K562 (cell line): ENCODE data around the gene CLTC. TPM values are rescaled to one million over a fixed set of nuclear protein-coding genes. Genes with fewer than 3 reads are reported as not detected.

Source experiments
- ATAC-seq: fragments of 200-7000 bp; cut with Tn5 transposase; 3 replicates; pipeline ENCODE4 v1.9.1; 2020; ENCODE audit warnings: moderate library complexity
- BruUV-seq: library from RNA; stranded (reverse); fragments of 400-500 nt; replicated peaks from 2 replicates; lab custom pipeline; 2021; lab: Mats Ljungman, UMichigan
- CTCF ChIA-PET: fragments of 300-600 bp; formaldehyde crosslinking; extraction: SDS; loops from one replicate; lab custom pipeline; 2021; ENCODE audit warnings: low intra/inter-chr PET ratio; lab: Yijun Ruan, JAX
- POLR2A ChIA-PET: fragments of 300-600, 350-650 bp; sonication (Branson Sonifier 250); formaldehyde crosslinking; extraction: SDS; loops from one replicate; lab custom pipeline; 2021; ENCODE audit warnings: antibody characterized with exemption, inconsistent platforms; lab: Yijun Ruan, JAX
- DNase-seq, 4 experiments: peaks; one replicate each; pipeline versions ENCODE4 v3.0.0 to v3.0.0-alpha.2; 2011 to 2018; ENCODE audit warnings: low spot score in 3 of 4, mixed read lengths in 3 of 4; ENCODE audit errors: extremely low read depth in 1 of 4
- FAIRE-seq: peaks from 2 replicates; lab custom pipeline; 2011; peaks lifted over from hg19 to GRCh38; lab: Jason Lieb, UNC
- H2AFZ ChIP-seq: 2 replicates; pipeline ENCODE4 v1.6.0; 2011; ENCODE audit warnings: low read depth, low read length, control low read depth, inconsistent platforms
- H3K27ac ChIP-seq: fragments of 200-600 bp; 3 replicates; pipeline ENCODE4 v1.8.0; 2011; ENCODE audit warnings: low read depth, mild to moderate bottlenecking, control low read depth, inconsistent platforms, low read length, moderate library complexity, mixed read lengths; ENCODE audit errors: extremely low read depth
- H3K27me3 ChIP-seq, 2 experiments: fragments of 300-600 bp in 1 of 2; 2 replicates in 1 of 2; 3 replicates in 1 of 2; pipeline versions ENCODE4 v1.6.0 to v1.8.0; 2011; ENCODE audit warnings: inconsistent platforms in 2 of 2, low read length in 2 of 2, mild to moderate bottlenecking in 1 of 2, mixed read lengths in 1 of 2, moderate library complexity in 1 of 2; ENCODE audit not compliant: control insufficient read depth in 2 of 2, insufficient read depth in 2 of 2
- H3K36me3 ChIP-seq: fragments of 300-600 bp; 3 replicates; pipeline ENCODE4 v1.8.0; 2011; ENCODE audit warnings: mild to moderate bottlenecking, low read length, inconsistent platforms; ENCODE audit not compliant: control insufficient read depth, insufficient read depth
- H3K4me1 ChIP-seq, 2 experiments: fragments of 200-600 bp in 1 of 2; replicated peaks in 1 of 2; 2 replicates in 1 of 2; 3 replicates in 1 of 2; pipeline versions ENCODE4 v1.5.1 to v1.8.0; 2011; ENCODE audit warnings: inconsistent platforms in 2 of 2, low read length in 2 of 2, mild to moderate bottlenecking in 1 of 2, mixed read lengths in 1 of 2, moderate library complexity in 1 of 2; ENCODE audit not compliant: control insufficient read depth in 2 of 2, insufficient read depth in 2 of 2
- H3K4me2 ChIP-seq: 2 replicates; pipeline ENCODE4 v1.6.1; 2011; ENCODE audit warnings: low read length, control low read depth, inconsistent platforms, mixed read lengths; ENCODE audit not compliant: insufficient read depth
- H3K4me3 ChIP-seq: fragments of 200-600 bp; sonication (generic), shearing (Covaris generic); 2 replicates; pipeline ENCODE4 v1.5.1; 2016; ENCODE audit warnings: control low read depth, inconsistent platforms
- H3K79me2 ChIP-seq: fragments of 200-600 bp; 3 replicates; pipeline ENCODE4 v1.8.0; 2011; ENCODE audit warnings: low read length, inconsistent platforms; ENCODE audit not compliant: control insufficient read depth, insufficient read depth
- H3K9ac ChIP-seq, 2 experiments: 2 replicates each; pipeline versions ENCODE4 v1.6.0 to v1.6.1; 2011; ENCODE audit warnings: low read depth in 2 of 2, low read length in 2 of 2, control low read depth in 1 of 2, inconsistent platforms in 1 of 2, mild to moderate bottlenecking in 1 of 2, mixed read lengths in 1 of 2; ENCODE audit not compliant: insufficient read depth in 1 of 2
- H3K9me1 ChIP-seq: one replicate; pipeline ENCODE4 v1.6.0; 2011; ENCODE audit warnings: inconsistent platforms, mild to moderate bottlenecking, low read length, moderate library complexity; ENCODE audit not compliant: control insufficient read depth, insufficient read depth
- H3K9me3 ChIP-seq: replicated peaks from 2 replicates; pipeline ENCODE4 v1.5.1; 2011; ENCODE audit warnings: low read depth, low read length, inconsistent platforms; ENCODE audit not compliant: control insufficient read depth, insufficient read depth
- H4K20me1 ChIP-seq: replicated peaks from 2 replicates; pipeline ENCODE4 v1.6.1; 2011; ENCODE audit warnings: low read length, inconsistent platforms, mixed read lengths; ENCODE audit not compliant: control insufficient read depth, insufficient read depth
- CTCF ChIP-seq, 3 experiments: IDR thresholded peaks in 2 of 3; conservative IDR thresholded peaks in 1 of 3; 2 replicates each; pipeline ENCODE4 v1.5.1; 2011 to 2012; ENCODE audit warnings: low read length in 3 of 3, mild to moderate bottlenecking in 3 of 3, control low read depth in 2 of 3, improper control_type of control experiment in 1 of 3, inconsistent platforms in 1 of 3, low read depth in 1 of 3, mixed read lengths in 1 of 3, moderate library complexity in 1 of 3; ENCODE audit not compliant: insufficient read depth in 2 of 3
- KDM4B ChIP-seq, 2 experiments: fragments of 450-650 bp in 1 of 2; sonication (generic) in 1 of 2; IDR thresholded peaks; 2 replicates each; pipeline ENCODE4 v1.6.1; 2016 to 2017; ENCODE audit warnings: borderline replicate concordance in 2 of 2, antibody characterized with exemption in 1 of 2, low read depth in 1 of 2, mild to moderate bottlenecking in 1 of 2
- NFRKB ChIP-seq: fragments of 450-650 bp; IDR thresholded peaks from 2 replicates; pipeline ENCODE4 v1.6.1; 2016; ENCODE audit warnings: low read depth
- WGBS: fragments of 100-300 bp; shearing (Covaris generic); methylation state at CpG from one replicate; pipeline ENCODE4 v1.1.6; 2016; ENCODE audit warnings: low coverage, mixed read lengths; ENCODE audit not compliant: insufficient coverage; ENCODE audit errors: missing lambda C conversion rate; 5-methylcytosine and 5-hydroxymethylcytosine counted together
- in situ Hi-C: fragments of 300-500 bp; cut with MboI; formaldehyde crosslinking; loops from 4 replicates; pipeline ENCODE4 v1.15.0; 2018; ENCODE audit warnings: inconsistent platforms, mixed read lengths
- intact Hi-C: fragments of 100-400 bp; cut with micrococcal nuclease; formaldehyde crosslinking; loops from 2 replicates; pipeline ENCODE4 v1.14.2; 2022
- polyA plus RNA-seq, 8 experiments: library from polyadenylated mRNA; depleted of rRNA in 4 of 8; stranded (reverse) in 5 of 8; unstranded in 3 of 8; fragments of >200 nt; fragmentation: Nextera tagmentation in 2 of 8; fragmentation: Illumina TruSeq in 1 of 8; extraction: Ambion mirVana in 2 of 8; extraction: Trizol in 1 of 8; gene quantifications; 2 replicates each; pipeline versions ENCODE4 v1.2.1 to v1.2.3, GENCODE V29; 2011 to 2014; ENCODE audit warnings: inconsistent platforms in 1 of 8, missing spikeins in 1 of 8
- total RNA-seq, 7 experiments: library from RNA; depleted of rRNA in 6 of 7; stranded (reverse); fragments of >200 nt in 6 of 7; fragmentation: Illumina TruSeq in 2 of 7; extraction: Trizol in 2 of 7; gene quantifications; 2 replicates each; pipeline versions ENCODE4 v1.2.1 to v1.2.3, GENCODE V29; 2011 to 2021; ENCODE audit warnings: low replicate concordance in 1 of 7
- TF ChIP-seq, protein P1 (sequence below): fragments of 200-800 bp; sonication (Bioruptor generic); IDR thresholded peaks from 2 replicates; pipeline ENCODE4 v1.6.1; 2016; ENCODE audit warnings: missing genetic modification characterization, missing compliant biosample characterization
- TF ChIP-seq, protein P2 (sequence below): sonication (generic); formaldehyde crosslinking; IDR thresholded peaks from 2 replicates; pipeline ENCODE4 v1.8.1; 2023; ENCODE audit warnings: missing genetic modification reagents, mild to moderate bottlenecking, borderline replicate concordance

The CLTC gene
- total and polyA plus RNA-seq, 9 of the 15 experiments (the other 6 are each of a cell fraction or from before 2014, with no cell fraction given), result 115 to 267 (median 174) TPM

- no TSS peak for BruUV-seq
- ChIA-PET CTCF (no interaction called here), POLR2A (interaction anchor here (0.7 to 6.5 kb wide), 2 partner anchors 11 to 19 kb away, joined by 3 to 45 read pairs; partner anchors contain the start of gene CLTC)
- intact Hi-C loops, result no loop called here
- TF ChIP-seq NFRKB (no peak), CTCF (IDR thresholded peaks at IDR 0.05 in 2 of 3, conservative IDR thresholded peaks at IDR 0.05 in 1 of 3; ENCODE audit: insufficient read depth in 2 of 3, low read depth in 1 of 3, low read length in 3 of 3) (no peak), KDM4B (IDR thresholded peaks at IDR 0.05; ENCODE audit: borderline replicate concordance in 2 of 2, low read depth in 1 of 2) (no peak)
- TF ChIP-seq, protein P1, sequence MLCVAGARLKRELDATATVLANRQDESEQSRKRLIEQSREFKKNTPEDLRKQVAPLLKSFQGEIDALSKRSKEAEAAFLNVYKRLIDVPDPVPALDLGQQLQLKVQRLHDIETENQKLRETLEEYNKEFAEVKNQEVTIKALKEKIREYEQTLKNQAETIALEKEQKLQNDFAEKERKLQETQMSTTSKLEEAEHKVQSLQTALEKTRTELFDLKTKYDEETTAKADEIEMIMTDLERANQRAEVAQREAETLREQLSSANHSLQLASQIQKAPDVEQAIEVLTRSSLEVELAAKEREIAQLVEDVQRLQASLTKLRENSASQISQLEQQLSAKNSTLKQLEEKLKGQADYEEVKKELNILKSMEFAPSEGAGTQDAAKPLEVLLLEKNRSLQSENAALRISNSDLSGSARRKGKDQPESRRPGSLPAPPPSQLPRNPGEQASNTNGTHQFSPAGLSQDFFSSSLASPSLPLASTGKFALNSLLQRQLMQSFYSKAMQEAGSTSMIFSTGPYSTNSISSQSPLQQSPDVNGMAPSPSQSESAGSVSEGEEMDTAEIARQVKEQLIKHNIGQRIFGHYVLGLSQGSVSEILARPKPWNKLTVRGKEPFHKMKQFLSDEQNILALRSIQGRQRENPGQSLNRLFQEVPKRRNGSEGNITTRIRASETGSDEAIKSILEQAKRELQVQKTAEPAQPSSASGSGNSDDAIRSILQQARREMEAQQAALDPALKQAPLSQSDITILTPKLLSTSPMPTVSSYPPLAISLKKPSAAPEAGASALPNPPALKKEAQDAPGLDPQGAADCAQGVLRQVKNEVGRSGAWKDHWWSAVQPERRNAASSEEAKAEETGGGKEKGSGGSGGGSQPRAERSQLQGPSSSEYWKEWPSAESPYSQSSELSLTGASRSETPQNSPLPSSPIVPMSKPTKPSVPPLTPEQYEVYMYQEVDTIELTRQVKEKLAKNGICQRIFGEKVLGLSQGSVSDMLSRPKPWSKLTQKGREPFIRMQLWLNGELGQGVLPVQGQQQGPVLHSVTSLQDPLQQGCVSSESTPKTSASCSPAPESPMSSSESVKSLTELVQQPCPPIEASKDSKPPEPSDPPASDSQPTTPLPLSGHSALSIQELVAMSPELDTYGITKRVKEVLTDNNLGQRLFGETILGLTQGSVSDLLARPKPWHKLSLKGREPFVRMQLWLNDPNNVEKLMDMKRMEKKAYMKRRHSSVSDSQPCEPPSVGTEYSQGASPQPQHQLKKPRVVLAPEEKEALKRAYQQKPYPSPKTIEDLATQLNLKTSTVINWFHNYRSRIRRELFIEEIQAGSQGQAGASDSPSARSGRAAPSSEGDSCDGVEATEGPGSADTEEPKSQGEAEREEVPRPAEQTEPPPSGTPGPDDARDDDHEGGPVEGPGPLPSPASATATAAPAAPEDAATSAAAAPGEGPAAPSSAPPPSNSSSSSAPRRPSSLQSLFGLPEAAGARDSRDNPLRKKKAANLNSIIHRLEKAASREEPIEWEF, result no peak
- TF ChIP-seq, protein P2, sequence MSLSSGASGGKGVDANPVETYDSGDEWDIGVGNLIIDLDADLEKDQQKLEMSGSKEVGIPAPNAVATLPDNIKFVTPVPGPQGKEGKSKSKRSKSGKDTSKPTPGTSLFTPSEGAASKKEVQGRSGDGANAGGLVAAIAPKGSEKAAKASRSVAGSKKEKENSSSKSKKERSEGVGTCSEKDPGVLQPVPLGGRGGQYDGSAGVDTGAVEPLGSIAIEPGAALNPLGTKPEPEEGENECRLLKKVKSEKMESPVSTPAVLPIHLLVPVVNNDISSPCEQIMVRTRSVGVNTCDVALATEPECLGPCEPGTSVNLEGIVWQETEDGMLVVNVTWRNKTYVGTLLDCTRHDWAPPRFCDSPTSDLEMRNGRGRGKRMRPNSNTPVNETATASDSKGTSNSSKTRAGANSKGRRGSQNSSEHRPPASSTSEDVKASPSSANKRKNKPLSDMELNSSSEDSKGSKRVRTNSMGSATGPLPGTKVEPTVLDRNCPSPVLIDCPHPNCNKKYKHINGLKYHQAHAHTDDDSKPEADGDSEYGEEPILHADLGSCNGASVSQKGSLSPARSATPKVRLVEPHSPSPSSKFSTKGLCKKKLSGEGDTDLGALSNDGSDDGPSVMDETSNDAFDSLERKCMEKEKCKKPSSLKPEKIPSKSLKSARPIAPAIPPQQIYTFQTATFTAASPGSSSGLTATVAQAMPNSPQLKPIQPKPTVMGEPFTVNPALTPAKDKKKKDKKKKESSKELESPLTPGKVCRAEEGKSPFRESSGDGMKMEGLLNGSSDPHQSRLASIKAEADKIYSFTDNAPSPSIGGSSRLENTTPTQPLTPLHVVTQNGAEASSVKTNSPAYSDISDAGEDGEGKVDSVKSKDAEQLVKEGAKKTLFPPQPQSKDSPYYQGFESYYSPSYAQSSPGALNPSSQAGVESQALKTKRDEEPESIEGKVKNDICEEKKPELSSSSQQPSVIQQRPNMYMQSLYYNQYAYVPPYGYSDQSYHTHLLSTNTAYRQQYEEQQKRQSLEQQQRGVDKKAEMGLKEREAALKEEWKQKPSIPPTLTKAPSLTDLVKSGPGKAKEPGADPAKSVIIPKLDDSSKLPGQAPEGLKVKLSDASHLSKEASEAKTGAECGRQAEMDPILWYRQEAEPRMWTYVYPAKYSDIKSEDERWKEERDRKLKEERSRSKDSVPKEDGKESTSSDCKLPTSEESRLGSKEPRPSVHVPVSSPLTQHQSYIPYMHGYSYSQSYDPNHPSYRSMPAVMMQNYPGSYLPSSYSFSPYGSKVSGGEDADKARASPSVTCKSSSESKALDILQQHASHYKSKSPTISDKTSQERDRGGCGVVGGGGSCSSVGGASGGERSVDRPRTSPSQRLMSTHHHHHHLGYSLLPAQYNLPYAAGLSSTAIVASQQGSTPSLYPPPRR (CRISPR knock-in tag), result no peak
- H3K9me3 ChIP-seq, result no peaks in the 10 kb centered on the region
- no peak overlapping the region for H3K9ac ChIP-seq
- peaks cover 46% of the 10 kb centered on the region for H4K20me1 ChIP-seq
- H3K9me1 ChIP-seq, result no peaks in the 10 kb centered on the region
- H3K36me3 ChIP-seq, result peaks cover 72% of the 10 kb centered on the region
- H3K27me3 ChIP-seq, result no peaks in the 10 kb centered on the region
- no peak overlapping the region for H2AFZ ChIP-seq
- ATAC-seq (no peak), DNase-seq (no peak), FAIRE-seq (no peak)
- no peak overlapping the region for H3K4me3 ChIP-seq
- peaks cover 95% of the 10 kb centered on the region for H3K79me2 ChIP-seq
- in situ Hi-C loops, result no loop called here
- no peak overlapping the region for H3K4me2 ChIP-seq
- peaks cover 14 to 20% of the 10 kb centered on the region in 2 experiments; a peak in 4 of 5 replicates for H3K4me1 ChIP-seq
- H3K27ac ChIP-seq, result no peak overlapping the region
- WGBS, result 97% methylated on average over 6 of the region's 6 CpGs
Observed at GRCh38 chr17:59632398-59632797, 12.7 kb downstream of the CLTC start.
